ENCODE data around the gene EEIG1.

The EEIG1 gene

GRCh38 chr9:127953154-127953553 is 27.6 kb downstream of the EEIG1 start:
- H3K36me3 ChIP-seq (ENCODE audit: control insufficient read depth in 2 of 2, insufficient read depth in 1 of 2, low read length in 2 of 2): no peaks in the 10 kb centered on the region
- H3K27ac ChIP-seq (ENCODE audit: extremely low read depth, low read depth, low read length): no peak overlapping the region
- H3K9me3 ChIP-seq (ENCODE audit: control insufficient read depth, insufficient read depth, low read depth, low read length): no peaks in the 10 kb centered on the region
- H3K4me3 ChIP-seq (ENCODE audit: low read depth, low read length): no peak overlapping the region
- POLR2A ChIA-PET: interaction anchor here (0.6 to 1.6 kb wide), 4 partner anchors 9 to 174 kb away, joined by 3 to 6 read pairs (median 4); no protein-coding TSS in a partner anchor
- TF ChIP-seq ZNF791 (tag by site-specific recombination; IDR thresholded peaks at IDR 0.05) (no peak), GFI1B (tag by site-specific recombination; IDR thresholded peaks at IDR 0.05) (no peak), KLF8 (tag by site-specific recombination; IDR thresholded peaks at IDR 0.05) (no peak), KLF9 (tag by site-specific recombination; IDR thresholded peaks at IDR 0.05; ENCODE audit: low read depth) (no peak), ZNF292 (tag by site-specific recombination; IDR thresholded peaks at IDR 0.05; ENCODE audit: borderline replicate concordance, low read depth) (no peak), ZNF239 (tag by site-specific recombination; IDR thresholded peaks at IDR 0.05) (no peak), ZNF692 (tag by site-specific recombination; IDR thresholded peaks at IDR 0.05) (no peak), ZSCAN5A (tag by site-specific recombination; IDR thresholded peaks at IDR 0.05) (no peak), ZNF837 (tag by site-specific recombination; IDR thresholded peaks at IDR 0.05) (no peak), ZNF473 (tag by site-specific recombination; IDR thresholded peaks at IDR 0.05) (no peak), ZNF223 (tag by site-specific recombination; IDR thresholded peaks at IDR 0.05) (no peak), ZNF155 (tag by site-specific recombination; IDR thresholded peaks at IDR 0.05) (no peak), PRDM4 (tag by site-specific recombination; IDR thresholded peaks at IDR 0.05) (no peak), ZNF280D (tag by site-specific recombination; IDR thresholded peaks at IDR 0.05) (no peak), ZBTB7A (tag by site-specific recombination; IDR thresholded peaks at IDR 0.05; ENCODE audit: low read depth) (no peak), ZNF830 (tag by site-specific recombination; IDR thresholded peaks at IDR 0.05; ENCODE audit: low read depth) (no peak), ZSCAN16 (tag by site-specific recombination; IDR thresholded peaks at IDR 0.05) (no peak)
- CTCF ChIA-PET: interaction anchor here (1.1 to 9.0 kb wide), 4 partner anchors 10 to 82 kb away, joined by 4 to 135 read pairs (median 5); no protein-coding TSS in a partner anchor
- peaks cover 8% of the 10 kb centered on the region for H3K4me1 ChIP-seq (ENCODE audit: control insufficient read depth, insufficient read depth, low read length)

Measured in HEK293 (cell line).